BJ (cell line): ENCODE data around the gene LENG8. TPM values are rescaled to one million over a fixed set of nuclear protein-coding genes. Genes with fewer than 3 reads are reported as not detected.
"Not testable (repeated sequence)": the region's sequence is repeated elsewhere in the genome, so short reads cannot be mapped to it uniquely, and the experiment has no call there.

ENCODE experiments used
- CTCF ChIA-PET: fragments of 350-600 bp; formaldehyde crosslinking; extraction: SDS; loops from one replicate; lab custom pipeline; 2021; ENCODE audit warnings: antibody characterized with exemption, inconsistent platforms; lab: Yijun Ruan, JAX
- POLR2A ChIA-PET: fragments of 300-600 bp; sonication (Branson Sonifier 250); formaldehyde crosslinking; extraction: SDS; loops from one replicate; lab custom pipeline; 2021; ENCODE audit warnings: antibody characterized with exemption; lab: Charles Lee
- DNase-seq: peaks from one replicate; pipeline ENCODE4 v3.0.0-alpha.2; 2011; ENCODE audit warnings: low read depth
- H3K27me3 ChIP-seq: 2 replicates; pipeline ENCODE4 v1.6.0; 2011; ENCODE audit warnings: low read length; ENCODE audit not compliant: control insufficient read depth, insufficient read depth
- H3K36me3 ChIP-seq: 2 replicates; pipeline ENCODE4 v1.5.1; 2011; ENCODE audit warnings: low read length; ENCODE audit not compliant: control insufficient read depth, insufficient read depth
- H3K4me3 ChIP-seq: 2 replicates; pipeline ENCODE4 v1.5.1; 2011; ENCODE audit warnings: low read depth, mild to moderate bottlenecking, control low read depth, low read length
- CTCF ChIP-seq: IDR thresholded peaks from 2 replicates; pipeline ENCODE4 v1.5.1; 2011; ENCODE audit warnings: low read depth, mild to moderate bottlenecking, control low read depth, inconsistent platforms, low read length, moderate library complexity; ENCODE audit not compliant: insufficient read depth
- polyA plus RNA-seq: library from polyadenylated mRNA; depleted of rRNA; stranded (reverse); fragments of >200 nt; gene quantifications from 2 replicates; pipeline ENCODE4 v1.2.3, GENCODE V29; 2011

The LENG8 gene
- polyA plus RNA-seq, 1 experiment, result 39.5 TPM

GRCh38 chr19:54492568-54492967, 43.6 kb downstream of the LENG8 start:
- no peaks in the 10 kb centered on the region for H3K27me3 ChIP-seq
- H3K4me3 ChIP-seq, result no peak overlapping the region
- CTCF ChIA-PET, result no interaction called here
- POLR2A ChIA-PET, result interaction anchor here (0.6 kb wide), 1 partner anchor 168 kb away, joined by 3 read pairs; no protein-coding TSS in a partner anchor
- H3K36me3 ChIP-seq, result no peaks in the 10 kb centered on the region
- TF ChIP-seq CTCF, result no peak
- DNase-seq, result no peak

GRCh38 chr19:54493056-54493455, 44.1 kb downstream of the LENG8 start:
- POLR2A ChIA-PET, DNase-seq, H3K36me3 ChIP-seq, H3K4me3 ChIP-seq, CTCF ChIA-PET, H3K27me3 ChIP-seq: not testable (repeated sequence)

- Histone ChIP-seq H3K36me3 (no peaks in the 10 kb centered on the region), H3K27me3 (no peaks in the 10 kb centered on the region), H3K4me3 (no peak overlapping the region)
- ChIA-PET POLR2A (no interaction called here), CTCF (no interaction called here)
- no peak for TF ChIP-seq CTCF
- no peak for DNase-seq
Measured at GRCh38 chr19:54493967-54494585, 45.1 kb downstream of the LENG8 start.

- CTCF ChIA-PET, result interaction anchor here (1.0 kb wide), 2 partner anchors 13 to 104 kb away, joined by 3 read pairs; no protein-coding TSS in a partner anchor
- POLR2A ChIA-PET, H3K27me3 ChIP-seq, H3K4me3 ChIP-seq, DNase-seq, H3K36me3 ChIP-seq: not testable (repeated sequence)
Measured at GRCh38 chr19:54495284-54495683, 46.3 kb downstream of the LENG8 start.

GRCh38 chr19:54497747-54498450, 48.9 kb downstream of the LENG8 start:
- H3K36me3 ChIP-seq, POLR2A ChIA-PET, H3K27me3 ChIP-seq, H3K4me3 ChIP-seq, DNase-seq, CTCF ChIA-PET: not testable (repeated sequence)

- CTCF ChIA-PET, POLR2A ChIA-PET, DNase-seq, H3K36me3 ChIP-seq, H3K27me3 ChIP-seq, H3K4me3 ChIP-seq: not testable (repeated sequence)
Measured at GRCh38 chr19:54498451-54498772, 49.4 kb downstream of the LENG8 start.

GRCh38 chr19:54502518-54503048, 53.6 kb downstream of the LENG8 start, which contains the start of gene LAIR2:
Gene LAIR2 (plus strand): TSS chr19:54502831. CDS start chr19:54502919, 88 bp downstream.
- ChIA-PET CTCF (interaction anchor here (1.1 kb wide), 1 partner anchor 22 kb away, joined by 4 read pairs; no protein-coding TSS in a partner anchor), POLR2A (no interaction called here)
- Histone ChIP-seq H3K36me3 (no peaks in the 10 kb centered on the region), H3K27me3 (no peaks in the 10 kb centered on the region), H3K4me3 (no peak within 1 kb of the TSS)
- no peak for DNase-seq
- no peak for TF ChIP-seq CTCF

GRCh38 chr19:54505542-54505941, 56.5 kb downstream of the LENG8 start:
- POLR2A ChIA-PET, CTCF ChIA-PET: not testable (repeated sequence)

More at GRCh38 chr19:54505542-54505941, 56.5 kb downstream of the LENG8 start:
- not testable (repeated sequence) for H3K27me3 ChIP-seq, DNase-seq, H3K4me3 ChIP-seq, H3K36me3 ChIP-seq
